NCI-H82 (cell line): ENCODE results near the gene ZNF98.

Experiments
- DNase-seq: peaks from one replicate; lab custom pipeline; 2025; lab: John Stamatoyannopoulos, UW

ZNF98 gene

GRCh38 chr19:22422211-22422610, at the start of gene ZNF98:
Gene ZNF98, minus strand, starts transcription at chr19:22422346. Its CDS starts 122 bp downstream, at chr19:22422224.
- peak; percentile 4 for DNase-seq

DNA sequence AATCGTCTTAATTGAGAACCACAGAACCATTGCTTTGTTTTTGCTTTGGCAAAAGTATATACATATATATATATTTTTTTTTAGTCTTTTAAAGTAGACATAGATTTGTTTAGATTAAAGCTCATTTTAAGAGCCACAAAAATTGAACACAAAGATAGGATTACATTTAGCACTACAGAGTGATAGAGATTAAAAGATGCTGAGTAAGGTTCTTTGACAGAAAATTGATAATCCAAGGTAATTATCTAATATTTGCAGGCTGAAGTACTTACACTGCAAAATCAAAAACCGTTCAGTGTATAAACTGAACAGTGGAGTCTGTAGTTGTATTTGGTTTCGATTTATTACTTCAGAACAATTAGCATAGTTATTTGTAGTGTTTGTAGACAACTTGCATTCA, 24.5 kb upstream of the ZNF98 start:
- DNase-seq, result no peak

DNA sequence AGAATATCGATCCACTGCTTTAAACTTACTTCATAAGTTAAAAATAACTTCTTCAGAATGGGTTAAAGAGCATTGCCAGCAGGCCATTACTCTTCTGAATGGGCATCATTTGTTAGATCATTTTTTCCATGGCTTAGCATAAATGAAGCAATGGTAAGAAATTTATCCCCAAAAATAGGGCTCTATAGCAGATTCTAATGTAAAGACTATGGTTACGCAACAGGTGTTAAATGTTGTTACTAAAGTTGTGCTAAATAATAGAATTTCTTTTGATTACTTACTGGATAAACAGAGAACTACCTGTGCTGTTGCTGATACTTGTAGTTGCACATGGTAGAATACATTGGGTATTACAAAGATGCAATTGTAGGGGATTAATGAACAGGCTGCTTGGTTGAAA, 15.9 kb upstream of the ZNF98 start:
- DNase-seq, result no peak

DNA sequence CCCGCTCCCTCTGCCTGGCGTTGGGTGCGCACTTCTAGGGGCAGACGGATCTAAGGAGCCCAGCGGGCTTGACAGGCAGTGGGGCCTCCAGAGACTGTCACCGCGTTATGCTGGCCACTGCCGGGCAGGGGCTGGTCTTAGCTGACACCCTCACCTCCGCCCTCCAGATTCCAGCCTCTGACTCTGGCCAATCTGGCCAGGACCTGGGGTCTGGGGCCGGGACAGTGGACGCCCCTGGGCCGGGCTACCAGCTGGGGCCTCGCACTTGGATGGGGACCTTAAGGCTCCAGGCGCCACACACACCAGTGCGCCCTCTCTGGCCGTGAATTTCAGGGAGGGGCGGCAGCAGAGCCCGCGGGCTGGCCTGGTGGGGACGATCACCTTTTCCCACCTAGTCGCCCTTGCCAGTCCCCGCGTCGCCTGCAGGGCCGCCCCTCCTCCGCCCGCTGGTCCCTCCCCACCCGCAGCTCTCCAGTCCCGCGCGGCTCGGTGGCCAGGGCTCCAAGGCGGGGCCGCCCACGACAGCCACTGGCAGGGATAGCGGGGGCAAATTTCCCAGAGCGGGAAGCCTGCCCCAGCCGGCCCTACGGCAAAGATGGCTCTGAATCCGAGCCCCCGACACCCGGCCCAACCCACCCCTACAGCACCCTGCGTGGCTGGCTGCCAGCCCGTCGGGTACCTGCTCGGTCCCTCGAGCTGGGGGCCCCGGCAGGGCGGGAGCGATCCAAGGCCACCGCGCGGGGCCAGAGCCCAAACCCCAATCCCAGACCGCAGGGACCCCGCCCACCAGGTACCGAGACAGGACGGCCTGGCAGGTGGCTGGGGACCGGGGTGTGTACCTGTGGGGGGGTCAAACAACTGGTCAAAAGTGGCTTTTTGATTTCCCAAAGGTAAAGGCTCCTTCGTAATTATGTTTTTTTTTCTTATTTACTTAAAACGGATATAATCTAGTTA, 6.1 kb upstream of the ZNF98 start:
- DNase-seq, result no peak

- no peak for DNase-seq
These were observed 5.4 kb upstream of the ZNF98 start for GRCh38 chr19:22427547-22427946.

DNA sequence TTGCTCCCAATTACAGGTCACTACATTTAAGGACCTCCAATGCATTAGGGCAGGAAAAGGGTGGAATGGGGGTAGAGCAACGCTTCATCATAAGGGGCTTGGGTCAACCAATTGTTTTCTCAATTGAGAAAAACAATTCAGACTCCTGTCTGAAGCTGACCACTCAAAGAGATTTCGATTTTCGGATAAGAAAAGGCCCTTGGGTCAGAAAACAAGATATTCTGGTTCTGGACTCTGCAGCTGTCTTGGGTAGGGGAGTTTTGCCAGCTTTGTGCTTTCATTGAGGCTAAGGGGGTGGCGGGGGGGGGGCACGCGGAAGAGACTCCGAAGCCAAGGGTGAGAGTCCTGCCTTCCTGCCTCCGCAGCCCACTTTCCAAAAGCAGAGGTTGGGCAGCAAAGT, 4.8 kb upstream of the ZNF98 start:
- DNase-seq, result no peak

GRCh38 chr19:22421797-22422196, 349 bp downstream of the ZNF98 start:
- DNase-seq, result no peak

DNA sequence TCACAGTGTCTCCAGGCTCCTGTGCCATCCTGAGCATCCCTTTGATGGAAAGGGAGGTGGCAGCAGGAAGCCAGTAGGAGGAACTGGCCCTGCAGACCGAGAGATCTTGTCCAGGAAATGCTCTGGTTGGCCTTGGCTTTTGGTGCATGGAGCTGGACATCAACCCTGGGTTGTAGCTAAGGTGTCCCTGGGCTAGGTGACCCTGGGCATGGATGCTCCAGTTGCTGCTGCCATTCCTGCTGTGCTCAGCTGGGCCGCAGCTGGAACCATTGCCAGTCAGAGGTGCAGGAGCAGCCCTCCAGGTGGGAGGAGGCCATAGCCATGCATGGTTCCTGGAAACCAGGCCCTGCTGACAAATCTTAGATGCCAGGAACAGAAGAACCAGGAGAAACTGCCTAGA, 67.5 kb downstream of the ZNF98 start:
- DNase-seq, result no peak
